Erythroblast (primary cell): ENCODE measurements around the gene LRRC8A.

Experiments used
- GATA1 ChIP-seq: IDR thresholded peaks from 2 replicates; pipeline ENCODE4 v1.6.1; 2011; ENCODE audit warnings: low read depth, mild to moderate bottlenecking, control low read depth, low read length, moderate library complexity
- POLR2A ChIP-seq: IDR thresholded peaks from 2 replicates; pipeline ENCODE4 v1.6.1; 2011; ENCODE audit warnings: mild to moderate bottlenecking, low read length

DNA sequence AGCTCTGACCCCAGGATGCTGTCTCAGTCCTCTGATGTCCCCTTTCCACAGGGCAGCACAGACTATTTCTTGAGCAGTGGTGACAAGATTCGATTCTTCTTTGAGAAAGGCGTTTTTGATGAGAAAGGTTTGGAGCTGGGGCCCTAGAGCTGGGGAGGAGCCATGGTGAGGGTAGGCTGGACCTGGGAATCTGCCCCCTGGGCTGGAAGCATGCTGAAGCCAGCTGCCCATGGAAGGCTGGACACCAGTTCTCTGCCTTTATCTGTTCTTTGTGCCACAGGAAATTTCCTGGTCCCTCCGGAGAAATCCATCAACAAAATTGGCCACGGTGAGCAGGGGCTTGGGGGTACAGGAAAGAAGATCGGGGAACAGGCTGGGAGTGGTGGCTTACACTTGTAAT lies 51.8 kb downstream of the LRRC8A start:
- TF ChIP-seq POLR2A, result no peak
- no peak for TF ChIP-seq GATA1
